PFSK-1 (cell line): ENCODE measurements around the gene ALDH3B1.

Experiments
- POLR2AphosphoS5 ChIP-seq: IDR thresholded peaks from 2 replicates; pipeline ENCODE4 v1.6.1; 2012; ENCODE audit warnings: low read depth, mild to moderate bottlenecking, control low read depth, low read length, moderate library complexity
- SIN3A ChIP-seq: IDR thresholded peaks from 2 replicates; pipeline ENCODE4 v1.6.1; 2012; ENCODE audit warnings: mild to moderate bottlenecking, low read length, moderate library complexity, borderline replicate concordance; ENCODE audit not compliant: insufficient read depth

GRCh38 chr11:68024508-68024907 lies 14.4 kb downstream of the ALDH3B1 start:
- TF ChIP-seq SIN3A (no peak), POLR2AphosphoS5 (no peak)
